ENCODE results near the gene MBNL1. TPM values are rescaled to one million over a fixed set of nuclear protein-coding genes. Genes with fewer than 3 reads are reported as not detected.

MBNL1 gene
- total and polyA plus RNA-seq, 2 of the 4 experiments (the other 2 are of a cell fraction): 127 to 664 TPM

- Histone ChIP-seq H3K27me3 (ENCODE audit: control insufficient read depth, insufficient read depth, low read length) (no peaks in the 10 kb centered on the region), H3K14ac (replicated peaks; ENCODE audit: low read depth, low read length) (no peak overlapping the region), H2BK15ac (ENCODE audit: low read depth, low read length) (no peak overlapping the region), H3K23ac (ENCODE audit: low read depth, low read length) (no peak overlapping the region), H3K4me3 (ENCODE audit: insufficient read depth, low read depth, low read length) (no peak overlapping the region), H2AK9ac (replicated peaks; ENCODE audit: low read depth, low read length, poor library complexity) (no peak overlapping the region), H3K4ac (ENCODE audit: low read depth, low read length) (no peak overlapping the region), H3K56ac (ENCODE audit: extremely low read depth, insufficient read depth, low read length) (no peak overlapping the region), H3K27ac (ENCODE audit: insufficient read depth, low read length) (no peak overlapping the region), H3K9me3 (ENCODE audit: control insufficient read depth, insufficient read depth, low read length) (peaks cover 2% of the 10 kb centered on the region; the same call in 1 of the 2 replicates), H3K4me1 (ENCODE audit: control insufficient read depth, insufficient read depth, low read length) (no peaks in the 10 kb centered on the region), H2BK5ac (ENCODE audit: low read depth, low read length, poor library complexity, severe bottlenecking) (no peak overlapping the region), H3K18ac (ENCODE audit: low read depth, low read length) (no peak overlapping the region), H3K36me3 (ENCODE audit: control insufficient read depth, insufficient read depth, low read length) (peaks cover 9% of the 10 kb centered on the region), H2BK120ac (ENCODE audit: low read depth, low read length) (no peak overlapping the region), H2AFZ (replicated peaks; ENCODE audit: low read length, poor library complexity) (no peak overlapping the region), H3K79me1 (ENCODE audit: low read depth in 1 of 2, low read length in 2 of 2) (peaks cover 7 to 43% of the 10 kb centered on the region in 2 experiments), H4K20me1 (ENCODE audit: insufficient read depth, low read length) (peaks cover 17% of the 10 kb centered on the region; the same call in 1 of the 2 replicates), H3K4me2 (ENCODE audit: low read depth, low read length) (no peak overlapping the region), H4K8ac (ENCODE audit: low read depth in 2 of 2, low read length in 2 of 2) (no peak overlapping the region; a peak in 1 of 4 replicates), H4K91ac (ENCODE audit: insufficient read depth, low read depth, low read length) (no peak overlapping the region), H2BK20ac (ENCODE audit: low read depth, low read length) (no peak overlapping the region), H4K5ac (ENCODE audit: low read depth, low read length) (no peak overlapping the region), H3K9ac (ENCODE audit: low read depth, low read length) (no peak overlapping the region), H2AK5ac (ENCODE audit: low read depth, low read length) (no peak overlapping the region), H3K9me1 (ENCODE audit: insufficient read depth, low read length) (no peaks in the 10 kb centered on the region; the same call in 1 of the 2 replicates)
- POLR2A ChIA-PET (ENCODE audit: unreplicated experiment): no interaction called here
- CTCF ChIA-PET: interaction anchor here (0.6 kb wide), 1 partner anchor 151 kb away, joined by 5 read pairs; no protein-coding TSS in a partner anchor
- DNase-seq (no peak), ATAC-seq (ENCODE audit: low read depth) (no peak)
- no CpG with 5 or more reads among the region's 7 CpGs for WGBS, 2 experiments (ENCODE audit: extremely low coverage in 2 of 2, insufficient read length in 1 of 2)
- intact Hi-C loops (cut with micrococcal nuclease): no loop called here
- no TSS peak for BruUV-seq (replicated peaks)
- dilution Hi-C loops (cut with HindIII; ENCODE audit: low sequenced_read_pairs, unreplicated experiment): no loop called here
- TF ChIP-seq, protein P1, sequence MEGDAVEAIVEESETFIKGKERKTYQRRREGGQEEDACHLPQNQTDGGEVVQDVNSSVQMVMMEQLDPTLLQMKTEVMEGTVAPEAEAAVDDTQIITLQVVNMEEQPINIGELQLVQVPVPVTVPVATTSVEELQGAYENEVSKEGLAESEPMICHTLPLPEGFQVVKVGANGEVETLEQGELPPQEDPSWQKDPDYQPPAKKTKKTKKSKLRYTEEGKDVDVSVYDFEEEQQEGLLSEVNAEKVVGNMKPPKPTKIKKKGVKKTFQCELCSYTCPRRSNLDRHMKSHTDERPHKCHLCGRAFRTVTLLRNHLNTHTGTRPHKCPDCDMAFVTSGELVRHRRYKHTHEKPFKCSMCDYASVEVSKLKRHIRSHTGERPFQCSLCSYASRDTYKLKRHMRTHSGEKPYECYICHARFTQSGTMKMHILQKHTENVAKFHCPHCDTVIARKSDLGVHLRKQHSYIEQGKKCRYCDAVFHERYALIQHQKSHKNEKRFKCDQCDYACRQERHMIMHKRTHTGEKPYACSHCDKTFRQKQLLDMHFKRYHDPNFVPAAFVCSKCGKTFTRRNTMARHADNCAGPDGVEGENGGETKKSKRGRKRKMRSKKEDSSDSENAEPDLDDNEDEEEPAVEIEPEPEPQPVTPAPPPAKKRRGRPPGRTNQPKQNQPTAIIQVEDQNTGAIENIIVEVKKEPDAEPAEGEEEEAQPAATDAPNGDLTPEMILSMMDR (conservative IDR thresholded peaks at IDR 0.05; ENCODE audit: low read depth, low read length): no peak
- TF ChIP-seq MAFK (IDR thresholded peaks at IDR 0.05; ENCODE audit: low read depth, low read length) (peak; percentile 93), FOS (IDR thresholded peaks at IDR 0.05; ENCODE audit: low read depth, low read length) (no peak), NFE2L2 (IDR thresholded peaks at IDR 0.05; ENCODE audit: low read depth, low read length) (no peak), RAD21 (IDR thresholded peaks at IDR 0.05; ENCODE audit: low read length) (no peak)
- in situ Hi-C loops (cut with MboI; ENCODE audit: low sequenced_read_pairs): no loop called here
Measured at GRCh38 chr3:152436707-152437590, 168.2 kb downstream of the MBNL1 start.
